ENCODE data around the gene CSF2.

The CSF2 gene

GRCh38 chr5:132081458-132081857 is 7.9 kb downstream of the CSF2 start:
- Histone ChIP-seq H3K36me3 (ENCODE audit: control insufficient read depth in 1 of 2, insufficient read depth in 2 of 2, low read depth in 1 of 2, low read length in 2 of 2) (no peaks in the 10 kb centered on the region), H3K27ac (ENCODE audit: low read length, poor library complexity, severe bottlenecking) (no peak overlapping the region), H4K91ac (ENCODE audit: low read length) (no peak overlapping the region), H3K4me2 (ENCODE audit: low read length, poor library complexity, severe bottlenecking) (no peak overlapping the region), H3K23ac (ENCODE audit: low read length in 2 of 2) (no peak overlapping the region), H3K79me1 (replicated peaks; ENCODE audit: low read length, poor library complexity, severe bottlenecking) (no peaks in the 10 kb centered on the region), H2AK5ac (ENCODE audit: low read length, severe bottlenecking) (no peak overlapping the region), H3K9ac (ENCODE audit: low read length) (no peak overlapping the region), H2BK15ac (ENCODE audit: low read depth, poor library complexity, severe bottlenecking) (no peak overlapping the region), H4K8ac (ENCODE audit: low read length) (no peak overlapping the region), H3K27me3 (ENCODE audit: control insufficient read depth in 1 of 2, insufficient read depth in 1 of 2, low read length in 2 of 2) (no peaks in the 10 kb centered on the region), H3K4me3 (ENCODE audit: insufficient read depth in 1 of 2, low read depth in 1 of 2, low read length in 2 of 2) (no peak overlapping the region), H2BK120ac (ENCODE audit: low read depth, low read length) (no peak overlapping the region), H3K18ac (ENCODE audit: low read depth in 1 of 2, low read length in 2 of 2) (no peak overlapping the region), H2BK5ac (ENCODE audit: low read depth, low read length, poor library complexity, severe bottlenecking) (no peak overlapping the region), H3K4ac (ENCODE audit: low read depth in 1 of 2, low read length in 2 of 2) (no peak overlapping the region), H2AFZ (ENCODE audit: low read depth, low read length) (no peak overlapping the region), H2BK12ac (ENCODE audit: low read length in 2 of 2) (no peak overlapping the region), H3K14ac (ENCODE audit: low read length in 2 of 2) (no peak overlapping the region), H3K4me1 (ENCODE audit: control insufficient read depth, insufficient read depth, low read depth, low read length) (peaks cover 9% of the 10 kb centered on the region), H3K9me3 (ENCODE audit: control insufficient read depth, low read length) (no peaks in the 10 kb centered on the region)
- 86% methylated on average over 3 of the region's 3 CpGs for WGBS
- no peak for DNase-seq

- H3K4me3 ChIP-seq (ENCODE audit: insufficient read depth in 1 of 2, low read depth in 1 of 2, low read length in 2 of 2): no peak overlapping the region
- no peak for DNase-seq
- 92% methylated on average over 8 of the region's 8 CpGs for WGBS
These were observed 8.9 kb downstream of the CSF2 start for GRCh38 chr5:132082329-132083023.

GRCh38 chr5:132083071-132083678 is 9.6 kb downstream of the CSF2 start:
- Histone ChIP-seq H3K4me3 (ENCODE audit: insufficient read depth in 1 of 2, low read depth in 1 of 2, low read length in 2 of 2) (no peak overlapping the region), H2AFZ (ENCODE audit: low read depth, low read length) (no peak overlapping the region), H3K9me3 (ENCODE audit: control insufficient read depth, low read length) (no peaks in the 10 kb centered on the region), H3K79me1 (replicated peaks; ENCODE audit: low read length, poor library complexity, severe bottlenecking) (no peaks in the 10 kb centered on the region), H2BK12ac (ENCODE audit: low read length in 2 of 2) (no peak overlapping the region), H2BK120ac (ENCODE audit: low read depth, low read length) (no peak overlapping the region), H3K14ac (ENCODE audit: low read length in 2 of 2) (no peak overlapping the region), H2AK5ac (ENCODE audit: low read length, severe bottlenecking) (no peak overlapping the region), H3K4me2 (ENCODE audit: low read length, poor library complexity, severe bottlenecking) (no peak overlapping the region), H3K9ac (ENCODE audit: low read length) (no peak overlapping the region), H4K91ac (ENCODE audit: low read length) (no peak overlapping the region), H3K4ac (ENCODE audit: low read depth in 1 of 2, low read length in 2 of 2) (no peak overlapping the region), H3K36me3 (ENCODE audit: control insufficient read depth in 1 of 2, insufficient read depth in 2 of 2, low read depth in 1 of 2, low read length in 2 of 2) (no peaks in the 10 kb centered on the region), H2BK5ac (ENCODE audit: low read depth, low read length, poor library complexity, severe bottlenecking) (no peak overlapping the region), H2BK15ac (ENCODE audit: low read depth, poor library complexity, severe bottlenecking) (no peak overlapping the region), H4K8ac (ENCODE audit: low read length) (no peak overlapping the region), H3K23ac (ENCODE audit: low read length in 2 of 2) (no peak overlapping the region), H3K18ac (ENCODE audit: low read depth in 1 of 2, low read length in 2 of 2) (no peak overlapping the region), H3K27ac (ENCODE audit: low read length, poor library complexity, severe bottlenecking) (no peak overlapping the region), H3K4me1 (ENCODE audit: control insufficient read depth, insufficient read depth, low read depth, low read length) (peaks cover 15% of the 10 kb centered on the region), H3K27me3 (ENCODE audit: control insufficient read depth in 1 of 2, insufficient read depth in 1 of 2, low read length in 2 of 2) (no peaks in the 10 kb centered on the region)
- 91% methylated on average over 2 of the region's 4 CpGs for WGBS
- no peak for DNase-seq

More at GRCh38 chr5:132082329-132083023, 8.9 kb downstream of the CSF2 start:
- Histone ChIP-seq H3K9ac (ENCODE audit: low read length) (no peak overlapping the region), H3K4me1 (ENCODE audit: control insufficient read depth, insufficient read depth, low read depth, low read length) (peaks cover 12% of the 10 kb centered on the region), H4K8ac (ENCODE audit: low read length) (no peak overlapping the region), H2BK120ac (ENCODE audit: low read depth, low read length) (no peak overlapping the region), H3K18ac (ENCODE audit: low read depth in 1 of 2, low read length in 2 of 2) (no peak overlapping the region), H4K91ac (ENCODE audit: low read length) (no peak overlapping the region), H3K79me1 (replicated peaks; ENCODE audit: low read length, poor library complexity, severe bottlenecking) (no peaks in the 10 kb centered on the region), H3K9me3 (ENCODE audit: control insufficient read depth, low read length) (no peaks in the 10 kb centered on the region), H3K27ac (ENCODE audit: low read length, poor library complexity, severe bottlenecking) (no peak overlapping the region), H3K36me3 (ENCODE audit: control insufficient read depth in 1 of 2, insufficient read depth in 2 of 2, low read depth in 1 of 2, low read length in 2 of 2) (no peaks in the 10 kb centered on the region), H3K27me3 (ENCODE audit: control insufficient read depth in 1 of 2, insufficient read depth in 1 of 2, low read length in 2 of 2) (no peaks in the 10 kb centered on the region), H2BK5ac (ENCODE audit: low read depth, low read length, poor library complexity, severe bottlenecking) (no peak overlapping the region), H3K4me2 (ENCODE audit: low read length, poor library complexity, severe bottlenecking) (no peak overlapping the region), H2BK12ac (ENCODE audit: low read length in 2 of 2) (no peak overlapping the region), H3K23ac (ENCODE audit: low read length in 2 of 2) (no peak overlapping the region), H2AK5ac (ENCODE audit: low read length, severe bottlenecking) (no peak overlapping the region), H2BK15ac (ENCODE audit: low read depth, poor library complexity, severe bottlenecking) (no peak overlapping the region), H3K4ac (ENCODE audit: low read depth in 1 of 2, low read length in 2 of 2) (no peak overlapping the region), H3K14ac (ENCODE audit: low read length in 2 of 2) (peak overlapping the region in 1 of 2 experiments; percentile 2), H2AFZ (ENCODE audit: low read depth, low read length) (no peak overlapping the region)

- Histone ChIP-seq H3K4me2 (ENCODE audit: low read length, poor library complexity, severe bottlenecking) (no peak overlapping the region), H3K79me1 (replicated peaks; ENCODE audit: low read length, poor library complexity, severe bottlenecking) (no peaks in the 10 kb centered on the region), H2BK120ac (ENCODE audit: low read depth, low read length) (peak overlapping the region; percentile 55), H3K23ac (ENCODE audit: low read length in 2 of 2) (no peak overlapping the region), H2BK12ac (ENCODE audit: low read length in 2 of 2) (peak overlapping the region; percentile 65 to 98), H3K14ac (ENCODE audit: low read length in 2 of 2) (peak overlapping the region in 1 of 2 experiments; percentile 85), H3K4me3 (ENCODE audit: insufficient read depth in 1 of 2, low read depth in 1 of 2, low read length in 2 of 2) (no peak overlapping the region), H3K18ac (ENCODE audit: low read depth in 1 of 2, low read length in 2 of 2) (peak overlapping the region; percentile 40 to 77), H2AK5ac (ENCODE audit: low read length, severe bottlenecking) (peak overlapping the region; percentile 62), H3K9me3 (ENCODE audit: control insufficient read depth, low read length) (no peaks in the 10 kb centered on the region), H3K27me3 (ENCODE audit: control insufficient read depth in 1 of 2, insufficient read depth in 1 of 2, low read length in 2 of 2) (no peaks in the 10 kb centered on the region), H2BK15ac (ENCODE audit: low read depth, poor library complexity, severe bottlenecking) (peak overlapping the region; percentile 60), H3K4ac (ENCODE audit: low read depth in 1 of 2, low read length in 2 of 2) (peak overlapping the region; percentile 24 to 64), H2AFZ (ENCODE audit: low read depth, low read length) (no peak overlapping the region), H3K4me1 (ENCODE audit: control insufficient read depth, insufficient read depth, low read depth, low read length) (peaks cover 18% of the 10 kb centered on the region), H3K9ac (ENCODE audit: low read length) (peak overlapping the region; percentile 34), H4K91ac (ENCODE audit: low read length) (peak overlapping the region; percentile 62), H2BK5ac (ENCODE audit: low read depth, low read length, poor library complexity, severe bottlenecking) (no peak overlapping the region), H4K8ac (ENCODE audit: low read length) (peak overlapping the region; percentile 79), H3K27ac (ENCODE audit: low read length, poor library complexity, severe bottlenecking) (no peak overlapping the region), H3K36me3 (ENCODE audit: control insufficient read depth in 1 of 2, insufficient read depth in 2 of 2, low read depth in 1 of 2, low read length in 2 of 2) (no peaks in the 10 kb centered on the region)
- no peak for DNase-seq
- WGBS: 89% methylated on average over 4 of the region's 4 CpGs
These were observed 12.1 kb downstream of the CSF2 start for GRCh38 chr5:132085686-132086085.
